Type B pancreatic cell (in vitro differentiated cells): ENCODE results near the gene UCN. TPM values are rescaled to one million over a fixed set of nuclear protein-coding genes. Genes with fewer than 3 reads are reported as not detected.

ENCODE experiments used
- total RNA-seq: library from RNA; stranded (reverse); gene quantifications from 2 replicates; pipeline ENCODE4 v1.2.1, GENCODE V29; 2021; ENCODE audit warnings: low replicate concordance

The UCN gene
- total RNA-seq, 1 donor from 2014 or later, result 4.1 TPM

Other genes with a start within 250 kb of the UCN start
- gene OST4, start 236.8 kb downstream of the UCN start, total RNA-seq, result 298 and 401 TPM in 2 replicates
- 2.7 and 60.7 TPM in 2 replicates for gene EMILIN1, start 229.8 kb downstream of the UCN start, total RNA-seq
- gene KHK, start 221.7 kb downstream of the UCN start, total RNA-seq, result 14.7 and 28.4 TPM in 2 replicates
- gene CGREF1, start 189.3 kb downstream of the UCN start, total RNA-seq, result 1.8 and 2.4 TPM in 2 replicates
- 0.12 and 0.51 TPM in 2 replicates for gene ABHD1, start 184.6 kb downstream of the UCN start, total RNA-seq
- gene PREB, start 173.8 kb downstream of the UCN start, total RNA-seq, result 52.3 and 53.6 TPM in 2 replicates
- gene PRR30, start 169.0 kb downstream of the UCN start, total RNA-seq, result not detected in 2 replicates
- not detected in 2 replicates for gene TCF23, start 159.4 kb downstream of the UCN start, total RNA-seq
- gene ATRAID, start 96.4 kb downstream of the UCN start, total RNA-seq, result 97.4 and 103 TPM in 2 replicates
- 63.6 and 76.3 TPM in 2 replicates for gene SLC5A6, start 96.2 kb downstream of the UCN start, total RNA-seq
- 51.6 and 85.1 TPM in 2 replicates for gene CAD, start 91.1 kb downstream of the UCN start, total RNA-seq
- gene SLC30A3, start 45.4 kb downstream of the UCN start, total RNA-seq, result 0.19 and 0.53 TPM in 2 replicates
- gene DNAJC5G, start 33.0 kb downstream of the UCN start, total RNA-seq, result not detected in 2 replicates
- gene TRIM54, start 26.0 kb downstream of the UCN start, total RNA-seq, result not detected in 2 replicates
- gene MPV17, start 14.7 kb upstream of the UCN start, total RNA-seq, result 48.9 and 62.4 TPM in 2 replicates
- 74.2 and 76.5 TPM in 2 replicates for gene GTF3C2, start 48.3 kb upstream of the UCN start, total RNA-seq
- 43.9 and 56.0 TPM in 2 replicates for gene EIF2B4, start 61.9 kb upstream of the UCN start, total RNA-seq
- 74.7 and 94.3 TPM in 2 replicates for gene SNX17, start 62.2 kb upstream of the UCN start, total RNA-seq
- gene ZNF513, start 72.3 kb upstream of the UCN start, total RNA-seq, result 25.3 and 25.9 TPM in 2 replicates
- 80.4 and 95.3 TPM in 2 replicates for gene PPM1G, start 101.1 kb upstream of the UCN start, total RNA-seq
- 96.7 and 105 TPM in 2 replicates for gene NRBP1, start 120.2 kb upstream of the UCN start, total RNA-seq
- gene KRTCAP3, start 133.9 kb upstream of the UCN start, total RNA-seq, result 12.4 and 23.9 TPM in 2 replicates
- gene IFT172, start 181.3 kb upstream of the UCN start, total RNA-seq, result 17.5 and 54.1 TPM in 2 replicates
- 3.9 and 11.7 TPM in 2 replicates for gene FNDC4, start 186.8 kb upstream of the UCN start, total RNA-seq
- gene GCKR, start 188.4 kb upstream of the UCN start, total RNA-seq, result 0.65 and 2.2 TPM in 2 replicates